ENCODE measurements around the gene NRTN.

DNA sequence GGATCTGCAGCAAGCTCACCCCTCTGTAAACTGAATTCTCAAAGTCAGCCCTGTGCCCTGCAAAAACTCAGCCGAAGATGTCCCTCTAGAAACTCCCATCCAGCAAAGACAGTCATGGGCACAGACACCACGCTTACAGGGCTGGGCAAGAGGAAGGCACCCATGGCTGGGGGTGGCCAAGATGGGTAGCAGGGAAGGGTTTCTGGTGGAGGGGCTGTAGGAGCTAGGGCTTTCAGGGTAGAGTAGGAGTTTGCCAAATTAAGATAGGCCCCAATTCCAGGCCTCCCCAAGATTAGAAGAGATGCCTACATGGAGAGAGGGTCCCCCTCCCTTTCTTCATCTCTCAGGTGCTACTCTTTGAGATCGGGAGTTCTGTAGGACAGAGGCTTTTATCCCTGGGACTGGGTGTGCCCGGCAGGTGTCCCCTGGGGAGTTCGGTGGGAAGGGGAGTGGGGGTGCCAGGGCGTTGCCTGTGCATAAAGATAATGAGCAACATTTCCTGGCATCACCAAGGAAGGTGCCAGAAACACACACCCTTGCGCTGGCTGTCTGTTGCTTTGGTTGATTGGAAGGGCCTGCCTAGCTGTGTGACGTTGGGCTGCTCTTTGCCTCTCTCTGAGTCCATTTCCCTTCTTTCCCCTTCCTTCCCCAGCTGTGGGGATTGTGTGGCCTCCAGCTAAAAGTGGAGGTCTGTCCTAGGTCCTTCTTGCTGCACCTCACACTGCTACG, 9.4 kb downstream of the NRTN start:
- TF ChIP-seq, protein P1, sequence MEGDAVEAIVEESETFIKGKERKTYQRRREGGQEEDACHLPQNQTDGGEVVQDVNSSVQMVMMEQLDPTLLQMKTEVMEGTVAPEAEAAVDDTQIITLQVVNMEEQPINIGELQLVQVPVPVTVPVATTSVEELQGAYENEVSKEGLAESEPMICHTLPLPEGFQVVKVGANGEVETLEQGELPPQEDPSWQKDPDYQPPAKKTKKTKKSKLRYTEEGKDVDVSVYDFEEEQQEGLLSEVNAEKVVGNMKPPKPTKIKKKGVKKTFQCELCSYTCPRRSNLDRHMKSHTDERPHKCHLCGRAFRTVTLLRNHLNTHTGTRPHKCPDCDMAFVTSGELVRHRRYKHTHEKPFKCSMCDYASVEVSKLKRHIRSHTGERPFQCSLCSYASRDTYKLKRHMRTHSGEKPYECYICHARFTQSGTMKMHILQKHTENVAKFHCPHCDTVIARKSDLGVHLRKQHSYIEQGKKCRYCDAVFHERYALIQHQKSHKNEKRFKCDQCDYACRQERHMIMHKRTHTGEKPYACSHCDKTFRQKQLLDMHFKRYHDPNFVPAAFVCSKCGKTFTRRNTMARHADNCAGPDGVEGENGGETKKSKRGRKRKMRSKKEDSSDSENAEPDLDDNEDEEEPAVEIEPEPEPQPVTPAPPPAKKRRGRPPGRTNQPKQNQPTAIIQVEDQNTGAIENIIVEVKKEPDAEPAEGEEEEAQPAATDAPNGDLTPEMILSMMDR (conservative IDR thresholded peaks at IDR 0.05), result no peak
- TF ChIP-seq EZH2 (IDR thresholded peaks at IDR 0.05; ENCODE audit: low read depth), result no peak
